SH-SY5Y (cell line): ENCODE results near the gene CPLX3.

Experiments
- GATA2 ChIP-seq: IDR thresholded peaks from 2 replicates; pipeline ENCODE4 v1.6.1; 2011; ENCODE audit warnings: mild to moderate bottlenecking, low read depth, low read length
- GATA3 ChIP-seq: IDR thresholded peaks from 2 replicates; pipeline ENCODE4 v1.6.1; 2011; ENCODE audit warnings: low read depth, mild to moderate bottlenecking, low read length, moderate library complexity

DNA sequence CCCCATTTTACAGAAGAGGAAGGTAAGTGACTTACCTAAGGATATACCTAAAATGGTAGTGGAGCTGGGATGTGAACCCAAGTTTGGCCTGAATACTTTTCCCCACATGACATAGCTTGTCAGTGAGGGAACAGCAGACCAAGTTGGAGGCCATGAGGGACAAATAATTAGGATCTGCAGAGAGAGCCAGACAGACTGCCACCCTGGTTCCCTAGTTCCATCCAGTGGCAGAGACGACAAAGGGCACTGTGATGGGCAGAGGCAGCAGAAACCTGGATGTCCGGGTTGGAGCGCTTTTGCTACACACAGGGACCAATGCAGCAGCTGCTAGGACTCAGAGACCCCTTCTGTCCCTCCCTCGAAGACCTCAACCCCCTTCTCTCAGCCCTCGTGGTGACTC, 1.2 kb downstream of the CPLX3 start:
- TF ChIP-seq GATA2 (no peak), GATA3 (no peak)
